HUES64 (cell line): Measurements from ENCODE around the gene SLC35E4.

Experiments
- H3K27ac ChIP-seq: 2 replicates; pipeline ENCODE4 v1.7.0; 2013; ENCODE audit warnings: low read depth, low read length, inconsistent platforms
- H3K27me3 ChIP-seq: 2 replicates; pipeline ENCODE4 v1.6.1; 2013; ENCODE audit warnings: mild to moderate bottlenecking, low read length; ENCODE audit not compliant: insufficient read depth
- H3K36me3 ChIP-seq: 2 replicates; pipeline ENCODE4 v1.6.1; 2013; ENCODE audit warnings: mild to moderate bottlenecking, low read length; ENCODE audit not compliant: insufficient read depth
- H3K4me1 ChIP-seq: 2 replicates; pipeline ENCODE4 v1.6.1; 2013; ENCODE audit warnings: mild to moderate bottlenecking, low read length, moderate library complexity; ENCODE audit not compliant: insufficient read depth
- H3K4me3 ChIP-seq: 2 replicates; pipeline ENCODE4 v1.5.1; 2013; ENCODE audit warnings: mild to moderate bottlenecking, low read length, moderate library complexity
- H3K9ac ChIP-seq: 2 replicates; pipeline ENCODE4 v1.6.1; 2013; ENCODE audit warnings: mild to moderate bottlenecking, low read depth, low read length
- H3K9me3 ChIP-seq: 2 replicates; pipeline ENCODE4 v1.6.1; 2013; ENCODE audit warnings: low read depth, low read length; ENCODE audit not compliant: insufficient read depth
- WGBS: fragments of 150-250, 120-280 bp; methylation state at CpG from one replicate; pipeline ENCODE4 v1.1.7; 2013; ENCODE audit warnings: missing lambda C conversion rate; 5-methylcytosine and 5-hydroxymethylcytosine counted together

Gene SLC35E4

GRCh38 chr22:30602049-30602448 is 33.5 kb upstream of the SLC35E4 start:
- no peak overlapping the region for H3K27ac ChIP-seq

GRCh38 chr22:30603801-30604200 is 31.8 kb upstream of the SLC35E4 start:
- no peak overlapping the region for H3K4me3 ChIP-seq
- no peak overlapping the region for H3K27ac ChIP-seq
- no peaks in the 10 kb centered on the region for H3K36me3 ChIP-seq
- 87% methylated on average over 3 of the region's 3 CpGs for WGBS
- peaks cover 25% of the 10 kb centered on the region for H3K4me1 ChIP-seq
- no peak overlapping the region for H3K9ac ChIP-seq
- no peaks in the 10 kb centered on the region for H3K9me3 ChIP-seq
- H3K27me3 ChIP-seq, result no peaks in the 10 kb centered on the region

More at GRCh38 chr22:30602049-30602448, 33.5 kb upstream of the SLC35E4 start:
- H3K27me3 ChIP-seq, result no peaks in the 10 kb centered on the region
- H3K4me1 ChIP-seq, result peaks cover 12% of the 10 kb centered on the region
- no peaks in the 10 kb centered on the region for H3K36me3 ChIP-seq
- 69% methylated on average over 2 of the region's 3 CpGs for WGBS
- H3K9ac ChIP-seq, result no peak overlapping the region
- H3K4me3 ChIP-seq, result no peak overlapping the region
- no peaks in the 10 kb centered on the region for H3K9me3 ChIP-seq

GRCh38 chr22:30604723-30605122 is 30.9 kb upstream of the SLC35E4 start:
- no peak overlapping the region for H3K9ac ChIP-seq
- no peaks in the 10 kb centered on the region for H3K9me3 ChIP-seq
- no peak overlapping the region for H3K4me3 ChIP-seq
- 97% methylated on average over 2 of the region's 2 CpGs for WGBS
- H3K27ac ChIP-seq, result no peak overlapping the region
- H3K36me3 ChIP-seq, result no peaks in the 10 kb centered on the region
- no peaks in the 10 kb centered on the region for H3K27me3 ChIP-seq
- peaks cover 34% of the 10 kb centered on the region for H3K4me1 ChIP-seq

- WGBS, result 72% methylated on average over 9 of the region's 9 CpGs
- Histone ChIP-seq H3K9me3 (no peaks in the 10 kb centered on the region), H3K4me1 (peaks cover 37% of the 10 kb centered on the region), H3K27ac (peak overlapping the region; percentile 84), H3K4me3 (peak overlapping the region; percentile 45), H3K9ac (peak overlapping the region; percentile 61), H3K27me3 (no peaks in the 10 kb centered on the region), H3K36me3 (peaks cover 6% of the 10 kb centered on the region)
Measured at GRCh38 chr22:30605449-30606110, 30.0 kb upstream of the SLC35E4 start.

GRCh38 chr22:30606455-30607299 is 28.9 kb upstream of the SLC35E4 start, which contains the start of gene TCN2:
TSS of gene TCN2 (plus strand) at chr22:30607174. CDS start at chr22:30607332, 158 bp downstream.
- peak within 1 kb of the TSS; percentile 56 for H3K4me3 ChIP-seq
- peak within 1 kb of the TSS; percentile 68 for H3K9ac ChIP-seq
- H3K27me3 ChIP-seq, result no peaks in the 10 kb centered on the region
- peaks cover 37% of the 10 kb centered on the region for H3K4me1 ChIP-seq
- H3K9me3 ChIP-seq, result no peaks in the 10 kb centered on the region
- WGBS, result 5% methylated on average over 21 of the region's 24 CpGs
- peaks cover 17% of the 10 kb centered on the region for H3K36me3 ChIP-seq
- peak within 1 kb of the TSS; percentile 91 for H3K27ac ChIP-seq

GRCh38 chr22:30607300-30607930 is 28.2 kb upstream of the SLC35E4 start:
- Histone ChIP-seq H3K9ac (peak overlapping the region; percentile 68), H3K36me3 (peaks cover 24% of the 10 kb centered on the region), H3K4me3 (peak overlapping the region; percentile 56), H3K4me1 (peaks cover 37% of the 10 kb centered on the region), H3K27me3 (no peaks in the 10 kb centered on the region), H3K27ac (peak overlapping the region; percentile 91), H3K9me3 (no peaks in the 10 kb centered on the region)
- WGBS, result 86% methylated on average over 7 of the region's 7 CpGs

GRCh38 chr22:30607939-30608338 is 27.6 kb upstream of the SLC35E4 start:
- Histone ChIP-seq H3K4me1 (peaks cover 37% of the 10 kb centered on the region), H3K36me3 (peaks cover 28% of the 10 kb centered on the region), H3K9ac (peak overlapping the region; percentile 68; the same call in 1 of the 2 replicates), H3K9me3 (no peaks in the 10 kb centered on the region), H3K27ac (0 out of 2 replicates have a peak overlapping the region, but pooled peaks have one; percentile 39), H3K27me3 (no peaks in the 10 kb centered on the region), H3K4me3 (peak overlapping the region; percentile 56)
- WGBS, result 93% methylated on average over 7 of the region's 7 CpGs

GRCh38 chr22:30609260-30610185 is 26.1 kb upstream of the SLC35E4 start:
- WGBS, result 72% methylated on average over 17 of the region's 17 CpGs
- H3K4me3 ChIP-seq, result no peak overlapping the region

GRCh38 chr22:30610299-30610698 is 25.3 kb upstream of the SLC35E4 start:
- Histone ChIP-seq H3K36me3 (peaks cover 46% of the 10 kb centered on the region), H3K27ac (no peak overlapping the region), H3K27me3 (no peaks in the 10 kb centered on the region), H3K9ac (no peak overlapping the region), H3K9me3 (no peaks in the 10 kb centered on the region), H3K4me3 (no peak overlapping the region), H3K4me1 (peaks cover 35% of the 10 kb centered on the region)
- 89% methylated on average over 7 of the region's 7 CpGs for WGBS

More at GRCh38 chr22:30609260-30610185, 26.1 kb upstream of the SLC35E4 start:
- peaks cover 40% of the 10 kb centered on the region for H3K36me3 ChIP-seq
- peaks cover 37% of the 10 kb centered on the region for H3K4me1 ChIP-seq
- peak overlapping the region; percentile 40; the same call in 1 of the 2 replicates for H3K9ac ChIP-seq
- peak overlapping the region; percentile 55; the same call in 1 of the 2 replicates for H3K27ac ChIP-seq
- H3K9me3 ChIP-seq, result no peaks in the 10 kb centered on the region
- H3K27me3 ChIP-seq, result no peaks in the 10 kb centered on the region

- peaks cover 26% of the 10 kb centered on the region for H3K4me1 ChIP-seq
- no peak overlapping the region for H3K27ac ChIP-seq
- no peak overlapping the region for H3K9ac ChIP-seq
- H3K4me3 ChIP-seq, result no peak overlapping the region
- WGBS, result 96% methylated on average over 3 of the region's 3 CpGs
- H3K27me3 ChIP-seq, result no peaks in the 10 kb centered on the region
- H3K36me3 ChIP-seq, result peaks cover 53% of the 10 kb centered on the region
- no peaks in the 10 kb centered on the region for H3K9me3 ChIP-seq
Measured at GRCh38 chr22:30611197-30611596, 24.4 kb upstream of the SLC35E4 start.
